ENCODE measurements around the gene PLOD3.

PLOD3 gene

GRCh38 chr7:101165958-101166647 lies 51.3 kb downstream of the PLOD3 start:
- DNase-seq (ENCODE audit: low read depth in 2 of 2) = no peak

- peak; percentile 81 to 82 for DNase-seq (ENCODE audit: low read depth in 2 of 2)
Observed at GRCh38 chr7:101165075-101165957, 52.1 kb downstream of the PLOD3 start, which contains the start of gene VGF. Gene VGF, minus strand, starts transcription at chr7:101165569. Its CDS starts 726 bp downstream, at chr7:101164843.

- no peak for DNase-seq (ENCODE audit: low read depth in 2 of 2)
Observed at GRCh38 chr7:101164071-101164840, 53.1 kb downstream of the PLOD3 start.

GRCh38 chr7:101163279-101164070 lies 53.9 kb downstream of the PLOD3 start:
- DNase-seq (ENCODE audit: low read depth in 2 of 2) = no peak

- no peak for DNase-seq (ENCODE audit: low read depth in 2 of 2)
Observed at GRCh38 chr7:101162551-101163278, 54.7 kb downstream of the PLOD3 start.

- no peak for DNase-seq (ENCODE audit: low read depth in 2 of 2)
Observed at GRCh38 chr7:101161692-101162471, 55.5 kb downstream of the PLOD3 start.

GRCh38 chr7:101160910-101161309 lies 56.5 kb downstream of the PLOD3 start:
- DNase-seq (ENCODE audit: low read depth in 2 of 2) = no peak

GRCh38 chr7:101159696-101160674 lies 57.4 kb downstream of the PLOD3 start:
- DNase-seq (ENCODE audit: low read depth in 2 of 2) = no peak

GRCh38 chr7:101156866-101157589 lies 60.4 kb downstream of the PLOD3 start:
- DNase-seq (ENCODE audit: low read depth in 2 of 2) = no peak

- no peak for DNase-seq (ENCODE audit: low read depth in 2 of 2)
Observed at GRCh38 chr7:101156277-101156676, 61.1 kb downstream of the PLOD3 start.

Data from stimulated activated CD4-positive, alpha-beta T cell treated with anti-CD3 and anti-CD28 coated beads, Interleukin-1b, Interleukin-23, amount 100 ng/mL, for 1 hour (primary cell).